ENCODE results near the gene BPHL. TPM values are rescaled to one million over a fixed set of nuclear protein-coding genes. Genes with fewer than 3 reads are reported as not detected.

The BPHL gene
- total RNA-seq, 1 donor from 2014 or later, result 12.7 TPM

GRCh38 chr6:3086282-3086946 is 32.1 kb upstream of the BPHL start:
- Histone ChIP-seq H3K27ac (no peak overlapping the region), H3K4me1 (no peaks in the 10 kb centered on the region), H3K36me3 (peaks cover 91% of the 10 kb centered on the region), H3K27me3 (ENCODE audit: low read depth) (no peaks in the 10 kb centered on the region), H3K9me3 (no peaks in the 10 kb centered on the region), H3K4me3 (no peak overlapping the region)
- ATAC-seq (no peak), DNase-seq (no peak)
- TF ChIP-seq, protein P1, sequence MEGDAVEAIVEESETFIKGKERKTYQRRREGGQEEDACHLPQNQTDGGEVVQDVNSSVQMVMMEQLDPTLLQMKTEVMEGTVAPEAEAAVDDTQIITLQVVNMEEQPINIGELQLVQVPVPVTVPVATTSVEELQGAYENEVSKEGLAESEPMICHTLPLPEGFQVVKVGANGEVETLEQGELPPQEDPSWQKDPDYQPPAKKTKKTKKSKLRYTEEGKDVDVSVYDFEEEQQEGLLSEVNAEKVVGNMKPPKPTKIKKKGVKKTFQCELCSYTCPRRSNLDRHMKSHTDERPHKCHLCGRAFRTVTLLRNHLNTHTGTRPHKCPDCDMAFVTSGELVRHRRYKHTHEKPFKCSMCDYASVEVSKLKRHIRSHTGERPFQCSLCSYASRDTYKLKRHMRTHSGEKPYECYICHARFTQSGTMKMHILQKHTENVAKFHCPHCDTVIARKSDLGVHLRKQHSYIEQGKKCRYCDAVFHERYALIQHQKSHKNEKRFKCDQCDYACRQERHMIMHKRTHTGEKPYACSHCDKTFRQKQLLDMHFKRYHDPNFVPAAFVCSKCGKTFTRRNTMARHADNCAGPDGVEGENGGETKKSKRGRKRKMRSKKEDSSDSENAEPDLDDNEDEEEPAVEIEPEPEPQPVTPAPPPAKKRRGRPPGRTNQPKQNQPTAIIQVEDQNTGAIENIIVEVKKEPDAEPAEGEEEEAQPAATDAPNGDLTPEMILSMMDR (IDR thresholded peaks at IDR 0.05), result no peak
- intact Hi-C loops (cut with DNase I), result no loop called here

DNA sequence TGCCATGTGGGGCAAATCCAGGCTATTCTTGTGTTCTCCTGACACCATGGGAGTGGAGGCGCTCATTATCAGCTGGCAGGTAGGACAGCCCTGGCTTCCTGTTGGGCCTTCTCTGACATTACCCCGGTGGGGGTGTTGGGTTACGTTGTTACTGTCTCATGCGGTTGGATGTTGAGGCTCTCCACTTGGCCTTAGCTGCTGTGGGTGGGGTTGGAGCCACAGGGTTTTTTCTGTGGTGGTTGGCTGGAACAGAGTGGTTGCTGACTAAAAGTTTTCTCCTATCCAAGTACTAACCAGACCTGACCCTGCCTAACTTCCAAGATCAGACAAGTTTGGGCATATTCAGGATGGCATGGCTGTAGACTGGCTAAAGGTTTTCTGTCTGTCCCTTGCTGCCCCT is 30.1 kb upstream of the BPHL start:
- ATAC-seq, result peak in 1 of 2 donors; percentile 45
- Histone ChIP-seq H3K9me3 (no peaks in the 10 kb centered on the region), H3K27ac (no peak overlapping the region), H3K4me3 (no peak overlapping the region), H3K27me3 (ENCODE audit: low read depth) (no peaks in the 10 kb centered on the region), H3K4me1 (no peaks in the 10 kb centered on the region), H3K36me3 (peaks cover 70% of the 10 kb centered on the region)
- DNase-seq, result no peak
- TF ChIP-seq, protein P1 (IDR thresholded peaks at IDR 0.05), result no peak
- intact Hi-C loops (cut with DNase I), result no loop called here

GRCh38 chr6:3088968-3089367 is 29.5 kb upstream of the BPHL start:
- Histone ChIP-seq H3K27ac (no peak overlapping the region), H3K4me1 (no peaks in the 10 kb centered on the region), H3K9me3 (no peaks in the 10 kb centered on the region), H3K4me3 (no peak overlapping the region), H3K36me3 (peaks cover 66% of the 10 kb centered on the region), H3K27me3 (ENCODE audit: low read depth) (no peaks in the 10 kb centered on the region)
- intact Hi-C loops (cut with DNase I), result no loop called here
- ATAC-seq (no peak), DNase-seq (no peak)
- TF ChIP-seq, protein P1 (IDR thresholded peaks at IDR 0.05), result no peak

- TF ChIP-seq, protein P1 (IDR thresholded peaks at IDR 0.05), result no peak
- H3K4me3 ChIP-seq, result no peak overlapping the region
- peaks cover 66% of the 10 kb centered on the region for H3K36me3 ChIP-seq
- H3K27me3 ChIP-seq (ENCODE audit: low read depth), result no peaks in the 10 kb centered on the region
- no peak overlapping the region for H3K27ac ChIP-seq
- intact Hi-C loops (cut with DNase I), result no loop called here
- H3K9me3 ChIP-seq, result no peaks in the 10 kb centered on the region
- ATAC-seq (no peak), DNase-seq (no peak)
- no peaks in the 10 kb centered on the region for H3K4me1 ChIP-seq
Observed at GRCh38 chr6:3090013-3090412, 28.5 kb upstream of the BPHL start.

GRCh38 chr6:3094815-3095214 is 23.7 kb upstream of the BPHL start:
- no peak overlapping the region for H3K4me3 ChIP-seq
- H3K27ac ChIP-seq, result no peak overlapping the region
- DNase-seq (no peak), ATAC-seq (no peak)
- no peaks in the 10 kb centered on the region for H3K4me1 ChIP-seq
- no peaks in the 10 kb centered on the region for H3K9me3 ChIP-seq
- H3K36me3 ChIP-seq, result peaks cover 68% of the 10 kb centered on the region
- TF ChIP-seq, protein P1 (IDR thresholded peaks at IDR 0.05), result no peak
- no peaks in the 10 kb centered on the region for H3K27me3 ChIP-seq (ENCODE audit: low read depth)
- intact Hi-C loops (cut with DNase I), result no loop called here

Measured in lower lobe of right lung (tissue), 2 donors.